NOMO-1 treated with dmso at 0.1 percent for 144 hours (cell line): ENCODE data around the gene PIH1D1.
A peak's percentile ranks its signal among the peaks of the same experiment; 100 is the strongest.
"Not testable (repeated sequence)": the region's sequence is repeated elsewhere in the genome, so short reads cannot be mapped to it uniquely, and the experiment has no call there.

Source experiments
- DNase-seq: peaks from one replicate; lab custom pipeline; 2025; ENCODE audit not compliant: unreplicated experiment; lab: John Stamatoyannopoulos, UW

PIH1D1 gene

DNA sequence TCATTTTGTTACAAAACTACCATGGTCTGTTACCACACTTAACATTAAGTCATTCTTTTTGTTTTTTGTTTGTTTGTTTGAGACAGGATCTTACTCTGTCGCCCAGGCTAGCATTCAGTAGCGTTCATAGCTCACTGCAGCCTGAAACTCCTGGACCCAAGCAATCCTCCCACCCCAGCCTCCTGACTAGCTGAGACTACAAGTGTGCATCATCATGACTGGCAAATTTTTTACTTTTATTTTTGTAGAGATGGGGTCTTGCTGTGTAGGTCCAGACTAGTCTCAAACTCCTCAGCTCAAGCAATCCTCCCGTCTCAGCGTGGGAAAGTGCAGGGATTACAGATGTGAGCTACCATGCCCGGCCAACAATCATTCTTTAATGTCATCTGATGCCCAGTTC is 4.7 kb upstream of the PIH1D1 start:
- DNase-seq: no peak

DNA sequence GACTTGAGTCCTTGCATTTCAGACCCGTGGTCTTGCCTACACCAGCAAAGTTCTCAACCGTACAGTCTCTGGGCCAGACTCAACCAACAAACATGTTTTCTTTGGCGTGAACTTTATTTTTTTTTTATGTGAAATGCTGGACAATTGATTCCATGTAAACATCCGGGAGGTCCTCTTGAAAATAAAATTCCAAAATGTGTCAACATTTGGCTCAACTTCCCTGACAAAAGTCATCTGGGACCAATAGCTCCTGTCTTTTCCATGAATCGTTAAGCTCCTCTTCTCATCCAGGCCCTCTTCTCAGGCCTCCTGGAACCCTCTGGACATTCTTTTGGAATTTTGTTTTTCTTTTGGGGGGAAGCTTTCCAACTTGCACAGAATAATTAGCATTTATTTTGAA is 4.2 kb upstream of the PIH1D1 start:
- DNase-seq: no peak

DNA sequence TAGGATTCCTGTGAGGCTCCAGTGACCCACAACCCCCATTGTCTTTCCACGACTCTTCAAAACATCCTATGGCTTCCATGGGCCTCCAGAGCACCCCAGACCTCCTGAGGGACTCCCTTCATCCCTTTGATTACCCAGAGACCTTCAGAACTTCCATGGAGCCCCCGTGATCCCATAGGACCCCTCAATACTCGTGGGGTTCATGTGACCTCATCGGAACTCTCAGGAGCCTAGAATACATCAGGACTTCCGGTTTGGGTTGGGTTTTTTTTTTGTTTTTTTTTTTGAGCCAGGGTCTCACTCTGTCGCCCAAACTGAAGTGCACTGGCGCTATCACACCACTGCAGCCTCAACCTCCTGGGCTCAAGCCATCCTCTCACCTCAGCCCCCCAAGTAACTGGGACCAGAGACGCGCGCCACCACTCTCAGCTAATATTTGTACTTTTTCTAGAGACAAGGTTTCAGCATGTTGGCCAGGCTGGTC is 2.2 kb upstream of the PIH1D1 start:
- no peak for DNase-seq

- peak; percentile 95 for DNase-seq
Measured at GRCh38 chr19:49453013-49453756, 1.6 kb upstream of the PIH1D1 start, which contains the start of gene ALDH16A1. ALDH16A1 (plus strand) TSS chr19:49453225; CDS start chr19:49453332, 107 bp downstream.

DNA sequence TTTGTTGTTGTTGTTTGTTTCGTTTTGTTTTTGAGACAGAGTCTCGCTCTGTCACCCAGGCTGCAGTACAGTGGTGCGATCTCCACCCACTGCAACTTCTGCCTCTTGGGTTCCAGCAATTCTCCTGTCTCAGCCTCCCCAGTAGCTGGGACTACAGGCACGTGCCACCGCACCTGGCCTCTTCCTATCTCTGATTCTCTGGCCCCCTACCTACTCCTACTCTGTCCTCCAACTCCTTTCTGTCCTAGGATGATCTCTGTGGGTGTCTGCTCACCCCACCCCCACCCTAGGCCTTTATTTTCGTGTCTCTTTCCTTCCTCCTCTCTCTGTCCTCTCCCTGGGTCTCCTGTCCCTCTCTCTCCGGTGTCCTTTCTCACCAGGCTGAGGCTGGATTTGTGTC is 1.2 kb downstream of the PIH1D1 start:
- no peak for DNase-seq

- no peak for DNase-seq
Measured at GRCh38 chr19:49448432-49448786, 3.2 kb downstream of the PIH1D1 start.

DNA sequence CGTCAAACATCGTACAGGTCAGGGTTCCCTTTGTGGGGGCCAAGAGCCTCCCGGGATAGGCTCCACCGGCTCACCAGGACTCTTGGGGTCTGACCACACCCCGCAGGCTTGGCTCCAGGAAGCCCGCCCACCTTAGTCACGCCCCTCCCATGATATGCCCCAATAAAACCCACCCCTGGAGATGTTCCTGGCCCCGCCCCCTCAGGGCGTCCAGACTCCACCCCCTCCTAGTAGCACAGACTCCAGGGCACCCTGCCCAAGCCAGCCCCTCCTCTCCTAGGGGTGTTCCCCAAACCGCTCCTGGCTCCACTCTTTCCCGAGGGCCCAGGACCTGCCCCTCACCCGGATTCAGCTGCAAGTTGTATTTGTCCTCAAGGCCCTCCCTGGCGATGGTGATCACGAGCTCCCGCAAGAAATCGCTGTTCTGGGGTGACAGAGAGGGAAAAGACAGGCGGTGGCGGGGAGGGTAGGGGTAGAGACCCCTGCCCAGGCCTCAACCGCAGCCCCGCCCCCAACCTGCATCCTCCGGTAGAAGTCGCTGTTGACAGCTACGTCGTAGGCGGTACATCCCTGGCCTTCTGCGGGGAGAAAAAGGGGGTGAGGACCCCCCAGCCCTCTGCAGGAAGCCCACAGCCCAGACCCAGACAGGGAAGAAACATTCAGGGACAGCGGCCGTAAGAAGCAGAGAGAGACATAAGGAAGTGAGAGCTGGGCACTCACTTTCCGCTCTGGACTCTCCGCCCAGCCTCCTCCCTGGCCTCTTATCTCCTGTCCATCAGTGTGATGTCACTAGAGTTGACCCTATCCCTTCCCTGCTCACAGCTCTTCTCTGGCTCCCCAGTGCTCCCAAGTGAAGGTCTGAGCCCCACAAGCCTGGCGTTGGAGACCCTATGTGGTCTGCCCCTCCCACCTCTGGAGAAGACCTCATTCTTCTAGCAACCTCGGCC is 3.9 kb downstream of the PIH1D1 start:
- DNase-seq: no peak

DNA sequence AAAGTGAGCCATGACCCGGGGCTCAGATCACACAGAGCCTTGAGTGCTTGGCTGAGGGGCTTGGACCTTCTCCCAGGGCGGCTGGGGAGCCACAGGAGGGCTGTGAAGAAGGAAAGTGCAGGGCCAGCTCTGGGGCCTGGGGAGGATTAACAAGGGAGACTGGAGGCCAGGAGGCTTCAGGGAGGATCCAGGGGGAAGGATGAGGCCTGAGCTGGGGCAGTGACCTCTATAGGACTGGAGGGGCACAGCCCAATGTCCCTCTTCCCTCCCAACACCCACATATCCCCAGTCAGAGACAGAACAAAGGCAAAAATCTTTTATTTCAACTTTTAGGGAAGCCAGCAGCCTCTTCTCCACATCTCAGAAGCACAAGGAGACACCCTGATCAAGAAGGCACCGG is 5.6 kb downstream of the PIH1D1 start:
- DNase-seq: no peak

DNA sequence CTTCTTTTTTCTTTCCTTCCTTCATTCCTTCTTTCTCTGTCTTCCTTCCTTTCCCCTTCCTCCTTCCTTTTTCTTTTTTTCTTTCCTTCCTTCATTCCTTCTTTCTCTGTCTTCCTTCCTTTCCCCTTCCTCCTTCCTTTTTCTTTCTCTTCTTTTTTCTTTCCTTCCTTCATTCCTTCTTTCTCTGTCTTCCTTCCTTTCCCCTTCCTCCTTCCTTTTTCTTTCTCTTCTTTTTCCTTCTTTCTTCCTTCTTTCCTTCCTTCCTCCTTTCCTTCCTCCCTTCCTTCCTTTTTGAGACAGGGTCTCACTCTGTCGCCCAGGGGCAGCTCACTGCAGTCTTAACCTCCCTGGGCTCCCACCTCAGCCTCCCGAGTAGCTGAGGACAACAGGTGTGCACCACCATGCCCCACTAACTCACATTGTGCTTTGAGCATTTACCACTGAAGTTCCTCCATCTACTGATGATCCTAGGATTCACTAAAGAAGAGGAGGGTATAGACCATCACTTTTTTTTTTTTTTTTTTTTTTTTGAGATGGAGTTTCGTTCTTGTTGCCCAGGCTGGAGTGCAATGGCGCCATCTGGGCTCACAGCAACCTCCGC is 7.4 kb downstream of the PIH1D1 start:
- DNase-seq: not testable (repeated sequence)

DNA sequence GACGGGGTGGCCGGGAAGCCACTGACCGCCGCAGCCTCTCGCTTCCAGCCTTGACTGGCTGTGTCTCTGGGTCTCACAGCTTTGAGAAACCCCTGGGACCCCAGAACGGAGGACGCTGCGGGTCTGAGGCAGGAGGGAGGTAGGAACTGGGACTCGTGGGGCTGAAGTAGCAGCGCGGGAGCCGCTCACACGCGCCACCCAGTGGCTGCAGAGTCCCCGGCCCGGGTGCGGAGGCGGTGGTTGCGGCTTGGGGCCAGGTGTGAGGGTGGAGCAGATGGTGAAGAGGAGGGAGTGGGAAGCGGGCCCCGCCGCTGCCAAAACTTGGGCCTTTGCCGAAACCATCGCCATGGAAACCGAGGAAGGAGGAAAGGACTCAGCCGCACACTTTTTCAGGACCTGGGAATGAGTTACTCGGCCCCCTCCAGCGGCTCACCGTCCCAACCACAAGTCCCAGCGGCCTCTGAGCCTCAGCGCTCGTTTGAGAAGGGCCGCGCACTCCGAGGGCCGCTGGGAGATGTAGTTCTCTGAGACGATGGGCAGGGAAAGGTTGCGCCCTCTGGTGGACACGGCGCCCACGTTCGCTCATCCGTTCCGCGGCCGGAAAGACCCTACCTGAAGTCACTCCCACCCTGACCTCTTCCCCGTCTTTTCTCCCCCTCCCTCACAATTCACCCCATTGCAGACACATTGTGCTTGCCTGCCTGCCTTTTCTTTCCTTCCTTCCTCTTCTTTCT is 8.1 kb downstream of the PIH1D1 start:
- peak; percentile 94 for DNase-seq

DNA sequence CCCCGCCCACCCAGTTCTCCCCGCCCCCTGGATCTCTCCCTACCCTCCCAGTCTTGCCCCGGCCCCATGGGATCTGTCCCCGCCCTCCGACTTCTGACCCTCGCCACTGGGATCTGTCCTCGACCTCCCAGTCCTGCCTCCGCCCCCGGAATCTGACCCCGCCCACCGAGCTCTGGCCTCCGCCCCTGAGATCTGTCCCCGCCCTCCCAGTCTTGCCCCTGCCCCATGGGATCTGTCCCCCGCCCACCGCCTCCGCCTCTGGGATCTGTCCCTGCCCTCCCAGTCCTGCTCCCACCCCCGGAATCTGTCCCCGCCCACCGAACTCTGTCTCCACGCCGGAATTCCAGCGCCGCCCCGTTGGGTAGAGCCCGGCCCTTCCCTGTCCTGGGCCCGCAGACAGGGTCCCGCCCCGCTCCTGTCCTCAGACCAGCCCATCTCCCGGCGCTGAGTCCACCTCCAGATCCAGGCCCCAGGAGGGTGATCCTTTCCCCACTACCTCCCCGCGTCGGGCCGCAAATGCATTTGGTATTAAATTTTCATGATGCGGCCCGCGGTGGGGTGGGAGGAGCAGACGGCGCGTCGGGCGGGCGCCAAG is 8.7 kb downstream of the PIH1D1 start:
- DNase-seq: no peak

- no peak for DNase-seq
Measured at GRCh38 chr19:49442354-49442753, 9.3 kb downstream of the PIH1D1 start.

- no peak for DNase-seq
Measured at GRCh38 chr19:49441960-49442350, 9.7 kb downstream of the PIH1D1 start.

GRCh38 chr19:49441210-49441959 is 10.2 kb downstream of the PIH1D1 start, which contains the start of gene SLC17A7:
SLC17A7 (minus strand) TSS chr19:49441527; CDS start chr19:49441379, 148 bp downstream.
- no peak for DNase-seq

DNA sequence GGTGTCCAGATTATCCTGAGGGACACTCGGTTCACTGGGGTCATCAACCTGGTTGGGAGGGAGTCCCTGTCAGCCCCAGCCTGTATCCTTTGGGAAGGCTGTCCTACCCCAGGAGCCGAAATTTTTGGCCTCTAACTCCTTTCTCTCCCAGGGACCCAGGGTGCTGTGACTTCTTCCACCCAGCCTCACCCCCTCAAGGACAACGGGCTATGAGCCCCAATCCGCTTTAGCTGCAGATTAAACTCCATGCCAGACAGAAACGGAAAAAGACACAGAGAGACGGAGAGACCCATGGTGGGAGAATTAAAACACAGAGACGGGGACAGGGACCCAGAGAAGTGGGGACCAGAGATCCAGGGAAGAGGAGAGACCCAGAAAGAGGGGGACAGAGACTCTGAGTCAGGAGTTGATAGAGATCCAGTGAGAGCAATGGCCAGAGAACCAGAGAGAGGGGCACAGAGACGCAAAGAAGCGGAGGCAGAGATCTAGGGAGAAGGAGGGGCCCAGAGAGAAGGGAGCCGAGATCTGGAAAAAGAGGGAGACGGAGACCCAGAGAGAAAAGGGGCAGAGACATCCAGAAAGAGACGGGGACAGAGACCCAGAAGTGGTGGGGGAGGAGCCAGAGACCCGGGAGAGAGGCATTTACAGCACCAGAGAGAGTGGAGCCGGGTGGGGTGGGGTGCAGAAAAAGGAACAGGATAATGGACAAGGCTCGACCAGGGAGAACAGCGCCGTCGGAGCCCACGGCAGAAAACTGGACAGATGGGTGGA is 11.0 kb downstream of the PIH1D1 start:
- DNase-seq: no peak

DNA sequence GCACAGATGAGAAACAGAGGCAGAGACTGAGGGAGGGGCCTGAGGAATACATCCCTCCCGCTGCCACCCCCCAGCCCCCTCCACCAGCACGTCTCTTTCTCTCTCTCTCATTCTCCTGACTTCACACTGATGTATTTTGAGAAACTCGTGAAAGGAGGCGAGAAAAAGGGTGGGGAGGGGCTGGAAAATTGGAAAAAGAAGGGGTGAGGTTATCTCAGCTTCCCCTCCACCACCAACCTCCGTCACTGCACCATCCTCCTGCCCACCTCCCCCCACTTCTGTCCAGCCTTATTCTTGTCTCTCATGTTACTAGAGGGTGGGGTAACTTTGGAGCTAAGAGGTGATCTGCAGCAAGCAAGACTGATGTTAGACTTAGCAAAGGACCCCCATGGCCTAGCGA is 11.8 kb downstream of the PIH1D1 start:
- no peak for DNase-seq

GRCh38 chr19:49438261-49438660 is 13.4 kb downstream of the PIH1D1 start:
- no peak for DNase-seq

- no peak for DNase-seq
Measured at GRCh38 chr19:49437231-49437630, 14.4 kb downstream of the PIH1D1 start.
